Measurements from ENCODE around the gene MAST4. TPM values are rescaled to one million over a fixed set of nuclear protein-coding genes. Genes with fewer than 3 reads are reported as not detected.

The MAST4 gene
- polyA plus RNA-seq, 1 donor (not counting 4 experiments of a cell fraction or from before 2014, with no cell fraction given), result 19.8 TPM

DNA sequence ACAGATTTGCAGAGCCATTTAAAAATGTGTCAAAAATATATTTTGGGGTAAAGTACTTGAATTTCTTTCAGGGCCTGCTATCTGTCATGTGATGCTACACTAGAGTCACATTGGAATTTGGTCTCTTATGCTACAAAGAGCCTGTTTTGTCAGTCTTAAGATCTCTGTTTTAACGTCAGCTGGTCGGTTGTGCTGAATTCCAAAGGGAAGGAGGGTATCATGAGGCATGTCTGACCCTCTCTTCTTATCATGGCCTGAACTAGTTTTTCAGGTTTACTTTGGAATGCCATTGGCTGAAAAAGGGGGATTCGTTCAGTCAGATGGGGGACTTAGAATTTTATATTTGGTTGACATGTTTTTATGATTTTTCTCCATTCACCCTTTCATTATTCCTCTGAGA is 309.8 kb downstream of the MAST4 start:
- Histone ChIP-seq H3K9ac (ENCODE audit: control insufficient read depth, extremely low read depth, insufficient read depth, low read length) (no peak overlapping the region), H2AFZ (ENCODE audit: control insufficient read depth, low read length) (no peak overlapping the region), H3K27me3 (ENCODE audit: control insufficient read depth, extremely low read depth, insufficient read depth, low read length) (no peaks in the 10 kb centered on the region), H3K36me3 (ENCODE audit: control insufficient read depth in 2 of 2, extremely low read depth in 1 of 2, insufficient read depth in 2 of 2, low read length in 2 of 2) (no peaks in the 10 kb centered on the region), H3K9me1 (ENCODE audit: control insufficient read depth, extremely low read depth, insufficient read depth, low read length) (no peaks in the 10 kb centered on the region), H3K79me2 (ENCODE audit: control insufficient read depth, insufficient read depth, low read length) (no peaks in the 10 kb centered on the region), H3K9me3 (ENCODE audit: control insufficient read depth, low read depth, low read length) (no peaks in the 10 kb centered on the region), H4K20me1 (ENCODE audit: control insufficient read depth, extremely low read depth, insufficient read depth, low read length) (no peaks in the 10 kb centered on the region), H3K27ac (ENCODE audit: control insufficient read depth, insufficient read depth, low read length) (no peak overlapping the region), H3K4me3 (ENCODE audit: control insufficient read depth in 2 of 3, extremely low read depth in 1 of 3, insufficient read depth in 2 of 3, low read depth in 1 of 3, low read length in 3 of 3) (no peak overlapping the region), H3K4me1 (ENCODE audit: control insufficient read depth, extremely low read depth, insufficient read depth, low read length) (no peaks in the 10 kb centered on the region), H3K4me2 (ENCODE audit: control insufficient read depth, extremely low read depth, insufficient read depth, low read depth, low read length) (no peak overlapping the region)
- TF ChIP-seq, protein P1, sequence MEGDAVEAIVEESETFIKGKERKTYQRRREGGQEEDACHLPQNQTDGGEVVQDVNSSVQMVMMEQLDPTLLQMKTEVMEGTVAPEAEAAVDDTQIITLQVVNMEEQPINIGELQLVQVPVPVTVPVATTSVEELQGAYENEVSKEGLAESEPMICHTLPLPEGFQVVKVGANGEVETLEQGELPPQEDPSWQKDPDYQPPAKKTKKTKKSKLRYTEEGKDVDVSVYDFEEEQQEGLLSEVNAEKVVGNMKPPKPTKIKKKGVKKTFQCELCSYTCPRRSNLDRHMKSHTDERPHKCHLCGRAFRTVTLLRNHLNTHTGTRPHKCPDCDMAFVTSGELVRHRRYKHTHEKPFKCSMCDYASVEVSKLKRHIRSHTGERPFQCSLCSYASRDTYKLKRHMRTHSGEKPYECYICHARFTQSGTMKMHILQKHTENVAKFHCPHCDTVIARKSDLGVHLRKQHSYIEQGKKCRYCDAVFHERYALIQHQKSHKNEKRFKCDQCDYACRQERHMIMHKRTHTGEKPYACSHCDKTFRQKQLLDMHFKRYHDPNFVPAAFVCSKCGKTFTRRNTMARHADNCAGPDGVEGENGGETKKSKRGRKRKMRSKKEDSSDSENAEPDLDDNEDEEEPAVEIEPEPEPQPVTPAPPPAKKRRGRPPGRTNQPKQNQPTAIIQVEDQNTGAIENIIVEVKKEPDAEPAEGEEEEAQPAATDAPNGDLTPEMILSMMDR (optimal IDR thresholded peaks at IDR 0.05 in 1 of 3, IDR thresholded peaks at IDR 0.05 in 1 of 3, conservative IDR thresholded peaks at IDR 0.05 in 1 of 3; ENCODE audit: extremely low read depth in 1 of 3, insufficient read depth in 2 of 3, low read length in 3 of 3), result no peak
- TF ChIP-seq EZH2 (IDR thresholded peaks at IDR 0.05; ENCODE audit: low read length), result no peak
- DNase-seq (ENCODE audit: low read depth, low spot score) (no peak), FAIRE-seq (no peak)
- dilution Hi-C loops (cut with MboI; ENCODE audit: extremely low pct_ligation_motif_present, low sequenced_read_pairs), result no loop called here

DNA sequence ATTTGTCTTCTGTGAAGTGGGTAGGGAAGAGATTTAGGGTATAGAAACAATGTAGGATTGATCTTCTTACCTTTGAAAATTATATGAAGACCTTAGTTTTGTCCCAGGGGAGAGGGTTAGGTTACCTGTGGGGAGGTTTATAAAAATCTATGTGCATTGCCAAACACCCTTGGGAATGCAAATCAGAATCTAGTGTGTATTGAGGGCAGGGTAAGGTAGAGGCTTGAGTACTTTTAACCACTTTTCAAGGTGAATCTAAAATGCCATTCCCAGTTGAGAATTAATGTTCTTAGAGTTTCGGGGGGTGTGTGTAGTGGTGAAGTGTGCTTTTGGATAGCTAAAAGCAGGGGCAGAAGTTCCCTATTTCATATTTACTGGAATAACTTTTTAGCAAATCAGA is 312.0 kb downstream of the MAST4 start:
- Histone ChIP-seq H2AFZ (ENCODE audit: control insufficient read depth, low read length) (no peak overlapping the region), H3K9me3 (ENCODE audit: control insufficient read depth, low read depth, low read length) (no peaks in the 10 kb centered on the region), H3K36me3 (ENCODE audit: control insufficient read depth in 2 of 2, extremely low read depth in 1 of 2, insufficient read depth in 2 of 2, low read length in 2 of 2) (no peaks in the 10 kb centered on the region), H3K79me2 (ENCODE audit: control insufficient read depth, insufficient read depth, low read length) (no peaks in the 10 kb centered on the region), H3K27me3 (ENCODE audit: control insufficient read depth, extremely low read depth, insufficient read depth, low read length) (no peaks in the 10 kb centered on the region), H3K9me1 (ENCODE audit: control insufficient read depth, extremely low read depth, insufficient read depth, low read length) (no peaks in the 10 kb centered on the region), H3K4me3 (ENCODE audit: control insufficient read depth in 2 of 3, extremely low read depth in 1 of 3, insufficient read depth in 2 of 3, low read depth in 1 of 3, low read length in 3 of 3) (no peak overlapping the region), H3K27ac (ENCODE audit: control insufficient read depth, insufficient read depth, low read length) (no peak overlapping the region), H3K9ac (ENCODE audit: control insufficient read depth, extremely low read depth, insufficient read depth, low read length) (no peak overlapping the region), H4K20me1 (ENCODE audit: control insufficient read depth, extremely low read depth, insufficient read depth, low read length) (no peaks in the 10 kb centered on the region), H3K4me2 (ENCODE audit: control insufficient read depth, extremely low read depth, insufficient read depth, low read depth, low read length) (no peak overlapping the region), H3K4me1 (ENCODE audit: control insufficient read depth, extremely low read depth, insufficient read depth, low read length) (no peaks in the 10 kb centered on the region)
- dilution Hi-C loops (cut with MboI; ENCODE audit: extremely low pct_ligation_motif_present, low sequenced_read_pairs), result no loop called here
- DNase-seq (ENCODE audit: low read depth, low spot score) (no peak), FAIRE-seq (no peak)
- no peak for TF ChIP-seq EZH2 (IDR thresholded peaks at IDR 0.05; ENCODE audit: low read length)
- TF ChIP-seq, protein P1 (optimal IDR thresholded peaks at IDR 0.05 in 1 of 3, IDR thresholded peaks at IDR 0.05 in 1 of 3, conservative IDR thresholded peaks at IDR 0.05 in 1 of 3; ENCODE audit: extremely low read depth in 1 of 3, insufficient read depth in 2 of 3, low read length in 3 of 3), result no peak

Measured in keratinocyte (primary cell).